HT1080 (cell line): ENCODE measurements around the gene TACC3. TPM values are rescaled to one million over a fixed set of nuclear protein-coding genes. Genes with fewer than 3 reads are reported as not detected.
A peak's percentile ranks its signal among the peaks of the same experiment; 100 is the strongest.

Experiments
- DNase-seq: peaks from one replicate; pipeline ENCODE4 v3.0.0-alpha.2; 2015; ENCODE audit warnings: low read depth
- total RNA-seq: library from RNA; depleted of rRNA; stranded (reverse); fragments of >200 nt; shearing (Covaris generic); gene quantifications from 2 replicates; pipeline ENCODE4 v1.2.3, GENCODE V29; 2014

Gene TACC3
- total RNA-seq, 1 experiment from 2014 or later = 77.7 TPM

GRCh38 chr4:1721666-1722550 lies 587 bp downstream of the TACC3 start:
- DNase-seq = no peak

GRCh38 chr4:1722551-1723118 lies 1.3 kb downstream of the TACC3 start:
- DNase-seq = no peak

GRCh38 chr4:1723131-1723801 lies 1.9 kb downstream of the TACC3 start:
- DNase-seq = no peak

- no peak for DNase-seq
Observed at GRCh38 chr4:1725521-1725920, 4.2 kb downstream of the TACC3 start.

- peak; percentile 82 for DNase-seq
Observed at GRCh38 chr4:1726146-1726934, 5.0 kb downstream of the TACC3 start.

GRCh38 chr4:1727117-1728031 lies 6.1 kb downstream of the TACC3 start:
- DNase-seq = peak; percentile 98

GRCh38 chr4:1728061-1728980 lies 7.0 kb downstream of the TACC3 start:
- DNase-seq = no peak

GRCh38 chr4:1730532-1731135 lies 9.3 kb downstream of the TACC3 start:
- DNase-seq = no peak

- DNase-seq = peak; percentile 75
Observed at GRCh38 chr4:1731180-1731579, 9.9 kb downstream of the TACC3 start.

- DNase-seq = no peak
Observed at GRCh38 chr4:1732911-1733310, 11.6 kb downstream of the TACC3 start.

GRCh38 chr4:1735215-1735614 lies 13.9 kb downstream of the TACC3 start:
- no peak for DNase-seq

- no peak for DNase-seq
Observed at GRCh38 chr4:1736812-1737211, 15.5 kb downstream of the TACC3 start.

GRCh38 chr4:1737666-1738065 lies 16.3 kb downstream of the TACC3 start:
- DNase-seq = no peak

- no peak for DNase-seq
Observed at GRCh38 chr4:1738410-1738809, 17.1 kb downstream of the TACC3 start.

- DNase-seq = no peak
Observed at GRCh38 chr4:1739358-1739757, 18.0 kb downstream of the TACC3 start.

- no peak for DNase-seq
Observed at GRCh38 chr4:1740021-1740545, 18.8 kb downstream of the TACC3 start.

- no peak for DNase-seq
Observed at GRCh38 chr4:1741208-1741607, 19.9 kb downstream of the TACC3 start.

- DNase-seq = no peak
Observed at GRCh38 chr4:1743551-1743950, 22.2 kb downstream of the TACC3 start.

- no peak for DNase-seq
Observed at GRCh38 chr4:1743975-1744374, 22.7 kb downstream of the TACC3 start.
